Activated CD4-positive, alpha-beta T cell treated with anti-CD3 and anti-CD28 coated beads, Interleukin-2, Interleukin-4, amounts not matched to agents 100 ng/mL and 50 ng/mL, durations not matched to agents 16 hours and 8 hours (primary cell): ENCODE measurements around the gene IZUMO1R.
"Not testable (repeated sequence)": the region's sequence is repeated elsewhere in the genome, so short reads cannot be mapped to it uniquely, and the experiment has no call there.

Experiments used
- DNase-seq: peaks from one replicate; pipeline ENCODE4 v3.0.0-alpha.2; 2020; ENCODE audit warnings: low spot score

IZUMO1R gene

GRCh38 chr11:94303966-94304958, at the start of gene IZUMO1R:
Gene IZUMO1R (plus strand): TSS chr11:94304580. CDS start chr11:94305637, 1,057 bp downstream.
- DNase-seq = no peak

DNA sequence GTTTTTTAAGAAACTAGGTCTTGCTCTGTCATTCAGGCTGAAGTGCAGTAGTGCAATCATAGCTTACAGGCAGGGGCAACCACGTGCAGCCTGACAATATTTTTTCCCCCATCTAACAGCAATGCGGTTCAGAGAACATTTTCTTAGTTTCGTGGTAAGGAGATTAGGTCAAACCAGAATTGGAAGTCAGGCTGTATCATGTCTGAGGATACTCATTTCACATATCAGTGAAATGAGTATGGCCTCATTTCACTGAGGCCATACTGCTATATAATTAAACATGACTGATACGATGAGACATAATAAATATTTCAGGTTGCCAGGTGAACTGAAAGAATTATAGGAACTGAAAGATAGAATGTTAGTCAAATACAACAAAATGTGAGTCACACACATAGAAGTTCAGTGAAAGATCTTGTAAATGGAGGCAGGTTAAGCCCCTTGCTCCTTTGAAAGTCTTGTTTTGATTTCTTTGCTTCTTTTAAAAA, 32.5 kb upstream of the IZUMO1R start:
- peak; percentile 30 for DNase-seq

- no peak for DNase-seq
Observed at GRCh38 chr11:94272738-94273313, 31.6 kb upstream of the IZUMO1R start.

- no peak for DNase-seq
Observed at GRCh38 chr11:94275961-94276360, 28.4 kb upstream of the IZUMO1R start.

DNA sequence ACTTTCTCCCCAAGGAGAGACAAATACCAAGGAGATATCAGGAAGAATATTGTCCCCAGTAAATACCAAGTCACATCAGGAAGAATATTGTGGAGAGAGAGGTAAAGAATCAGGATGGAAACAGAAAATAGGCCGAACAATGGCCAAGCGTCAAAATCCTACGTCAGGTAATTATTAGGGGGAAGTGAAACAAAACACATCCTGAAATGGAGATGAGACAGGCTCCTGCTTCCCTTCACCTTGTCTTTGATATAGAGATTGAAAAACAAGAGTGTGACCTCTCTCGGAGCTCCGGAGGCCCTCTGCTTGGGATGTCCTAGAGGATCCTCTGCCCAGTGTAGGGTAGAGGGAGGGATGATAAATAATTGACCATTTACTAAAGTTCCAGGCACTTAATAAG, 27.4 kb upstream of the IZUMO1R start:
- no peak for DNase-seq

DNA sequence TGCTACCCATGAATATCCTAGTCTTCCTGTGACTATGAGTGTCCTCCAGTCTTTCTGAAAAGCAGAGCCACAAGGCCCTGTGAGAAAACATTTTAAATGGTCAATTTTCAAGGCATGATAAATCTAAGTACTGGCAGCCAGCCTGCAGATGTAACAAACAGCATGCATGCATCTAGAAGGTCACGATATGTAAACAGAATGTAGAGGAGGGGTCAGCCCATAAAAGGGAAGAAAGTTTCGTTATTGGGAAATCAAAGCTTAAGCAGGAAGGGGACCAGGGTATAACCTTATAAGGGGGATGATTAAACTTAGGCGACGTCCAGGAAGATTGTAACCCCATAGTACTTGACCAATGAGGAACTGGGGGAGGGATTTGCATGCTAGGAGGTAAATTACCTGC, 26.2 kb upstream of the IZUMO1R start:
- DNase-seq = not testable (repeated sequence)

GRCh38 chr11:94279996-94280395, 24.4 kb upstream of the IZUMO1R start:
- no peak for DNase-seq

GRCh38 chr11:94281324-94281723, 23.1 kb upstream of the IZUMO1R start:
- no peak for DNase-seq

GRCh38 chr11:94283678-94284077, 20.7 kb upstream of the IZUMO1R start:
- DNase-seq = no peak

GRCh38 chr11:94295534-94295933, 8.8 kb upstream of the IZUMO1R start:
- no peak for DNase-seq

GRCh38 chr11:94297985-94298576, 6.3 kb upstream of the IZUMO1R start:
- DNase-seq = no peak

- DNase-seq = no peak
Observed at GRCh38 chr11:94302776-94303175, 1.6 kb upstream of the IZUMO1R start.

GRCh38 chr11:94305146-94305545, 766 bp downstream of the IZUMO1R start:
- no peak for DNase-seq

DNA sequence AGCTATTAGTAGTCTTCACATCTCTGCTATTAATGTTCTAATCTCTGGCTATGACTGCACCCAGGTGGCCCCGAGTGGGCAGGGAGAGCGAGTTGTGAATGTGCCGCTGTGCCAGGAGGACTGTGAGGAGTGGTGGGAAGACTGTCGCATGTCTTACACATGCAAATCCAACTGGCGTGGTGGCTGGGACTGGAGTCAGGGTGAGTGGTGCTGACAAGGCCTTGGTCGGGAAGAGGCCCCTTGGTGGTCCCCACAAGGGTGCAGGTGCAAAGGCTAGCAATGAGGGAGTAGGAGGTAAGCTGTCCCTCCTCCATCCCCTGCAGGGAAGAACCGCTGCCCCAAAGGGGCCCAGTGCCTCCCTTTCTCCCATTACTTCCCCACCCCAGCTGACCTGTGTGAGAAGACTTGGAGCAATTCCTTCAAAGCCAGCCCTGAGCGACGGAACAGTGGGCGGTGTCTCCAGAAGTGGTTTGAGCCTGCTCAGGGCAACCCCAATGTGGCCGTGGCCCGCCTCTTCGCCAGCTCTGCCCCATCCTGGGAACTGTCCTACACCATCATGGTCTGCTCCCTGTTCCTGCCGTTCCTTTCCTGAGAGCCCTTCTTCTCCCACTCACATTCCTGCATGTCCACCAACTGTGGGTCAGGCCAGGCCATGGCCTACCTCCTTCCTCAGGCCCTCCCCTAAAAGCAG, 2.9 kb downstream of the IZUMO1R start:
- DNase-seq = no peak

- DNase-seq = no peak
Observed at GRCh38 chr11:94308024-94308423, 3.6 kb downstream of the IZUMO1R start.

DNA sequence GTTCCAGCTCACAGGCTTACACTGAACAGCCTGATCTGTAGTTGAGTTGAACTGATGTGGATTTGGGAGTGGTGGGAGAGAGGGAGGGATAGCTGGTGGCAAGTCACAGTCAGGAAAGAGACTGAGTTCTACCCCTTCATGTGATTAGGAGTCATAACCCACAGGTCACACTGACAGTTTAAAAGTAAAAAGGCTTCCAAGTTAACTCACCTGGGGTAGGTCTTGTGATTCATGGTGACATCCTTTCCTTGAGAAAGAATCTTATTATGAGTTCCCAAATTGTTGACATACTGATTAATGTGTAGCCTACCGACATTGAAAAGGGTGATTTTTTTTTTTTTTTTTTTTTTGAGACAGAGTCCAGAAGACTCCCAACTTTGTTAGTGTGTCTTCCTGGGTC, 5.4 kb downstream of the IZUMO1R start:
- no peak for DNase-seq

DNA sequence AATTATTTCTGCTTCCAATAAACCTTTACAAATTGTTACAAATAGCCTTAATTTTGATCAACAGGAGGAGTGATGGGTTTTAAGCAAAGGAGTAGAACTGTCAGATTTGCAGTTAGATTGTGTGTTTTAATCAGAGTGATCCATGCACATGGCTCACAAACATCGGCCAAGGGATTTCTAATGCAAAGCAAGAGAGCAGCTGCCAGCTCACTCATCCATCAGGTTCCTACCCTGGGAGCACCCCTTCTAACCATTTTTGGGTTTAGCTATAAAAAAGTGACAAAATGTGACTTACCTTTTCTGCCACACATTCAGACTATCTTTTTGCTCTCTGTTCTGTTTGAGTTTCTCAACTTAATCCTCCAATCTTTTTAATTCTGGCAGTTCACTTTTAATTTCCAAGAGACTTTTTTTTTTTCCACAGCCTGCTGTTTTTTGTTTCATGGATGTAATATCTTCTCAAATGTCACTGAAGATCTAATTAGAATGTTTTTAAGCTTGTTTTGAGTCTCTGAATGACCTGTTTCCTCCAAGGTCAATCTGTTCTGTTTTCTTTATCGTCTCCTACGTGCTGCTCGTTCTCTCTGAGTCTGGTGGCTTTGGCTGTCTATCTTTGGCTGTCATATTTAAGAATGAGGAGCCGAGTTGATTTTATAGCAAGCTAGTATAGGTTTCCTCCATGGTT, 6.0 kb downstream of the IZUMO1R start:
- no peak for DNase-seq

GRCh38 chr11:94312339-94312738, 8.0 kb downstream of the IZUMO1R start:
- DNase-seq = no peak

DNA sequence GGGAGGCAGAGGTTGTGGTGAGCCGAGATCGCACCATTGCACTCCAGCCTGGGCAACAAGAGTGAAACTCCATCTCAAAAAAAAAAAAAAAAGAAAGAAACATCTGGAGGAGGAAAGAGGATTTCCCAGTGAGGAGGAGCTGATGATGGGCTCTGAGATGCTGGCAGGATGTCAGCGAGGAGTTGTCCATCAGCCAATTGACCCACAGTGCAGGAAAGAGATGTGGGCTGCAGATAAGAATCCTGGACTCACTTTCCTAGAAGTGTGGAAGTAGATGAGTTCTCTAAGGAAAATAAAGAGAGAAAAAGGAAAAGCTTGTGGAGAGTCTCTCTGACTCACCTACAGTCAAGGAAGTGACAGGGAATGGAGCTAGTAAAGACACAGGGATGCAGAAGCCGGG, 9.7 kb downstream of the IZUMO1R start:
- DNase-seq = no peak

DNA sequence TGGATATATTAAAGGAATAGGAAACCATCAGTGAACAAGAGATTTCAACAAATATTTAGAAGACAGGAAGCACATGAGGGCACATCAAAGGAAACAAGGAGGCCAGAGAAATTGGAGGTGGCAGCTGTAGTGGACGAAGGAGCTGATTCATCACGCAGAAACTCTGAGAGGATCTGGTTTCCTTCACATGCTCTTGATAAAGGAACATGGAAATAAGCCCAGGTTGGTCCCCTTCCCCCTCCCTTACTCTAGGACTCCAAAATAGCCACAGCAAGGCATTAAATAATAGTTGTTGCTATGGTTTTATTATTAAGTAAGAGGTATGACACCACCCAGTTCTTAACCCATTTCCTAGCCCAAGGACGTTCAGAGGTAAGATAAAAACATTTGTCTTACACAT, 11.3 kb downstream of the IZUMO1R start:
- DNase-seq = no peak

DNA sequence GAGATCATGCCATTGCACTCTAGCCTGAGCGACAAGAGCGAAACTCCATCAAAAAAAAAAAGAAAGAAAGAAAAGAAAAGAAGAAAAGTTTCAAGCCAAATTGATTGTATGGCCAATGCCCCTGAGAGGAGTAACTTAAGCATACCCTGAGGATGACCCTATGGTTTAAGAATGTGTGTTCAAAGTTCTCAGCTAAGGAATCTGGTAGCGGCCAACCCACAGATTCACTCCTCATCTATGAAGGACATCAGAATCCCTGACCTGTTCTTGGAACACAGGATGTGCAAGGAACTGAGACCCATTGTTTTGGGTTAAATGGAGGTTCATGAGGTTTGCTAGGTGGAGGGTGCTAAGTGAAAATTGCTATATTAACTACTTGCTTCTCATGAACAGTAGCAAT, 18.1 kb downstream of the IZUMO1R start:
- no peak for DNase-seq

- peak; percentile 47 for DNase-seq
Observed at GRCh38 chr11:94325681-94326080, 21.3 kb downstream of the IZUMO1R start.
